ENCODE results near the gene MTMR6.
A peak's percentile ranks its signal among the peaks of the same experiment; 100 is the strongest.

MTMR6 gene

GRCh38 chr13:25268561-25268960 is 18.7 kb downstream of the MTMR6 start:
- TF ChIP-seq CTCF (conservative IDR thresholded peaks at IDR 0.05), result no peak
- H3K27ac ChIP-seq, result no peak overlapping the region

- H3K27ac ChIP-seq, result no peak overlapping the region
- TF ChIP-seq CTCF (conservative IDR thresholded peaks at IDR 0.05), result 0 out of 2 replicates have a peak, but pooled peaks have one; percentile 31
These were observed 19.6 kb downstream of the MTMR6 start for GRCh38 chr13:25267715-25268114.

GRCh38 chr13:25266706-25267105 is 20.6 kb downstream of the MTMR6 start:
- H3K27ac ChIP-seq, result no peak overlapping the region

GRCh38 chr13:25262261-25262660 is 25.0 kb downstream of the MTMR6 start:
- TF ChIP-seq CTCF (conservative IDR thresholded peaks at IDR 0.05), result no peak
- H3K27ac ChIP-seq, result no peak overlapping the region

More at GRCh38 chr13:25266706-25267105, 20.6 kb downstream of the MTMR6 start:
- TF ChIP-seq CTCF (conservative IDR thresholded peaks at IDR 0.05), result no peak

- no peak for TF ChIP-seq CTCF (conservative IDR thresholded peaks at IDR 0.05)
- no peak overlapping the region for H3K27ac ChIP-seq
These were observed 33.6 kb downstream of the MTMR6 start for GRCh38 chr13:25253702-25254101.

GRCh38 chr13:25252752-25253151 is 34.5 kb downstream of the MTMR6 start:
- TF ChIP-seq CTCF (conservative IDR thresholded peaks at IDR 0.05), result no peak
- H3K27ac ChIP-seq, result no peak overlapping the region

- no peak for TF ChIP-seq CTCF (conservative IDR thresholded peaks at IDR 0.05)
- H3K27ac ChIP-seq, result no peak overlapping the region
These were observed 35.1 kb downstream of the MTMR6 start for GRCh38 chr13:25252225-25252624.

Data from VCaP (cell line).